Breast epithelium (tissue), 4 donors: ENCODE measurements around the gene PRELID1. TPM values are rescaled to one million over a fixed set of nuclear protein-coding genes. Genes with fewer than 3 reads are reported as not detected.
A peak's percentile ranks its signal among the peaks of the same experiment; 100 is the strongest.
"Not testable (repeated sequence)": the region's sequence is repeated elsewhere in the genome, so short reads cannot be mapped to it uniquely, and the experiment has no call there.

Experiments used
- DNase-seq, 2 donors: peaks; one replicate each; pipeline ENCODE4 v3.0.0-alpha.2; 2019; ENCODE audit warnings: low spot score in 2 of 2
- H3K27ac ChIP-seq, 2 donors: fragments of 200-600 bp; sonication (generic) in 1 of 2; one replicate each; pipeline ENCODE4 v1.5.1; 2016 to 2019; ENCODE audit warnings: mild to moderate bottlenecking in 1 of 2
- H3K27me3 ChIP-seq, 2 donors: fragments of 200-600 bp; sonication (generic) in 1 of 2; one replicate each; pipeline versions ENCODE4 v1.5.1 to v1.6.0; 2017 to 2019; ENCODE audit warnings: control low read depth in 1 of 2, mild to moderate bottlenecking in 1 of 2
- H3K36me3 ChIP-seq: fragments of 200-600 bp; one replicate; pipeline ENCODE4 v1.5.1; 2019
- H3K4me1 ChIP-seq, 2 donors: fragments of 200-600 bp; sonication (generic); one replicate each; pipeline ENCODE4 v1.5.1; 2016 to 2019; ENCODE audit warnings: control low read depth in 1 of 2
- H3K4me3 ChIP-seq, 3 donors: fragments of 200-600 bp; sonication (generic); 1 replicate in 2 of 3; 2 replicates in 1 of 3; pipeline ENCODE4 v1.5.1; 2016 to 2019; ENCODE audit warnings: mild to moderate bottlenecking in 3 of 3, moderate library complexity in 2 of 3
- H3K9me3 ChIP-seq, 2 donors: fragments of 200-600 bp; sonication (generic) in 1 of 2; one replicate each; pipeline ENCODE4 v1.5.1; 2016 to 2019; ENCODE audit warnings: control low read depth in 1 of 2
- POLR2A ChIP-seq: fragments of 450-650 bp; IDR thresholded peaks from one replicate; pipeline ENCODE4 v1.6.1; 2016; ENCODE audit warnings: antibody characterized with exemption, mild to moderate bottlenecking, moderate library complexity
- POLR2AphosphoS5 ChIP-seq, 3 donors: sonication (generic); formaldehyde crosslinking; IDR thresholded peaks; one replicate each; pipeline ENCODE4 v1.6.1; 2017; ENCODE audit warnings: antibody characterized with exemption in 3 of 3
- intact Hi-C: fragments of 100-400 bp; cut with DNase I; formaldehyde crosslinking; loops from one replicate; pipeline ENCODE4 v1.15.1; 2023; ENCODE audit warnings: low total_unique reads
- total RNA-seq, 3 donors: library from RNA; depleted of rRNA; stranded (reverse); fragments of >200 nt; gene quantifications; one replicate each; pipeline ENCODE4 v1.1.0, GENCODE V29; 2016
- TF ChIP-seq, protein P1 (sequence below), 3 donors: fragments of 450-650 bp; IDR thresholded peaks; one replicate each; pipeline ENCODE4 v1.5.1; 2016 to 2017; ENCODE audit warnings: antibody characterized with exemption in 3 of 3, mild to moderate bottlenecking in 3 of 3, moderate library complexity in 3 of 3

PRELID1 gene
- total RNA-seq, 3 donors from 2014 or later = 61.0 to 97.0 (median 68.8) TPM

DNA sequence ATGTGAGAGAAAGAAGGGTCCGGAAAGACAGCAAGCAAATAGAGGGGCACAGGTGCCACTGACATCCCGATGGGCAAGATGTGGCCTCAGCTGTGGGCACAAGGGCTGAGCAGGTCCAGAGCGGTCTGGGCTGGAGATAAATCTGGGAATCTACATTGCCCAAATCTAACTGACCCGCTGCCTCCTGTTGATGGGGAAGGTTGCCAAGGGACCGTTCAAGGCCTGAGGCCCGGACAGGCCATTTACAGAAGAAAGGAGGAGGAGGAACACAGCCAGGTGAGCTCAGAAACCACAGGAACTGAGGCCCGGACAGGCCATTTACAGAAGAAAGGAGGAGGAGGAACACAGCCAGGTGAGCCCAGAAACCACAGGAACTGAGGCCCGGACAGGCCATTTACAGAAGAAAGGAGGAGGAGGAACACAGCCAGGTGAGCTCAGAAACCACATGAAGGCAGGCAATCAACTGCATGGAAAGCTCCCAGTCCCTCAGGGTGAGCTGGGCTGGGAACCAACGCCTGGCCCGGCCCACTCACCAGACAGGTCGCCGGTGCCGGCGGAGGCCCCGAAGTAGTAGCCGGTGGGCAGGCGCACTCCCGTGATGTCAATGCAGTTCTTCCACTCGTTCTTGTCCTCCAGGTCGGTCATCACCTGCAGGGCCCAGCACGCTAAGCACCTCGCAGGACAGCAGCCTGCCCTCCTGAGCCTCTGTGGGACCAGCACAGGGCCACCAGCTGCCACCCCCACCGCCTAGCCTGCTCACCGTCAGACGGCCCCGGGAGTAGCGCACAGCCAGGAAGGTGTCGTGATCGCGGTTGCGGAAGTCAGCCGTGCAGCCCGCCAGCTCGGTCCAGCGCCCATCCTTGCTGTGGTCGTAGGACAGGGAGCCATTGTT, 33.2 kb downstream of the PRELID1 start:
- TF ChIP-seq POLR2A (no peak), POLR2AphosphoS5 (IDR thresholded peaks at IDR 0.05) (no peak)
- peaks cover 0 to 9% of the 10 kb centered on the region in 2 donors for H3K4me1 ChIP-seq
- H3K27me3 ChIP-seq = no peaks in the 10 kb centered on the region
- peaks cover 20% of the 10 kb centered on the region for H3K36me3 ChIP-seq
- DNase-seq = peak in 1 of 2 donors; percentile 45
- no peak overlapping the region for H3K4me3 ChIP-seq
- H3K27ac ChIP-seq = peak overlapping the region; percentile 57 to 75
- no peaks in the 10 kb centered on the region for H3K9me3 ChIP-seq
- intact Hi-C loops = no loop called here

DNA sequence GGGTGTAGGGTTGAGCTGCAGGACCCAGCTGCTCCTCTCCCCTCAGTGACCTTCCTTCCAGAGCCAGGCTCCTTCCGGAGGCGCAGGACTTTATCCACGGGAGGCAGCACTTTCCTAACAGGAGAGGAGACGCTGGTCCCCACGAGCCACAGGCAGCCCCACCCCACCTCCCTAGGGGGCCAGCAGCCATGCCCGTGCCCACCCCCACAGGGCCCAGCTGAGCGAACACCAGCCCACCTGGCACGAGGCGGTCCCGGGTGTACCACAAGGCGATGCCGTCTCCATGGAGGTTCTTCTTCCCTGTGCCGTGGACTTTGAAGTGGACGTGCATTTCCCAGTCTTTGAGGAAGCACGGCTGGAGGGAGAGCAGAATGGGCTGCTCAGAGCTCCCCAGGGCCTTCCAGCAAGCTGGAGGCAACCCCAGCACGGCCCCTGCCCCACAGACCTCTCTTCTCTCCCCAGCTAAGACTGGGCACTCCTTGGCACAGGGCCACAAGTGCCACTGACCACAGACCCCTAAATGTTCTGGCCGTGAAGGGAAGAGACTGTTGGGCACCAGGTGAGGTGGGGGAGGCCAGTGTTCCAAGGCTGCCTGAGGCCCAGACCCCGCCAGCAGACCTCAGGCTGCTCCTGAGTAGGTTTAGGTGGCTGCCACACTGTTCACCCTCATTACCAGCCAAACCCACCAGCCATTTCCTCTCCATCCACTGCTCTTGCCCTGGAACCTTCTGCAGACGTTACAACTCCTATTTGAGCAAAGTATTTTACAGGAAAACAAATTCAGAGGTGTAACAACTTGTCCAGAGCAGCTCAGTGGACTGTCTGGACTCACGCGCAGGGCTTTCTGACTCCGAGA, 34.9 kb downstream of the PRELID1 start:
- Histone ChIP-seq H3K4me1 (peaks cover 0 to 9% of the 10 kb centered on the region in 2 donors), H3K9me3 (no peaks in the 10 kb centered on the region), H3K27ac (peak overlapping the region in 1 of 2 donors; percentile 68), H3K4me3 (no peak overlapping the region), H3K27me3 (no peaks in the 10 kb centered on the region), H3K36me3 (peaks cover 20% of the 10 kb centered on the region)
- TF ChIP-seq, protein P1, sequence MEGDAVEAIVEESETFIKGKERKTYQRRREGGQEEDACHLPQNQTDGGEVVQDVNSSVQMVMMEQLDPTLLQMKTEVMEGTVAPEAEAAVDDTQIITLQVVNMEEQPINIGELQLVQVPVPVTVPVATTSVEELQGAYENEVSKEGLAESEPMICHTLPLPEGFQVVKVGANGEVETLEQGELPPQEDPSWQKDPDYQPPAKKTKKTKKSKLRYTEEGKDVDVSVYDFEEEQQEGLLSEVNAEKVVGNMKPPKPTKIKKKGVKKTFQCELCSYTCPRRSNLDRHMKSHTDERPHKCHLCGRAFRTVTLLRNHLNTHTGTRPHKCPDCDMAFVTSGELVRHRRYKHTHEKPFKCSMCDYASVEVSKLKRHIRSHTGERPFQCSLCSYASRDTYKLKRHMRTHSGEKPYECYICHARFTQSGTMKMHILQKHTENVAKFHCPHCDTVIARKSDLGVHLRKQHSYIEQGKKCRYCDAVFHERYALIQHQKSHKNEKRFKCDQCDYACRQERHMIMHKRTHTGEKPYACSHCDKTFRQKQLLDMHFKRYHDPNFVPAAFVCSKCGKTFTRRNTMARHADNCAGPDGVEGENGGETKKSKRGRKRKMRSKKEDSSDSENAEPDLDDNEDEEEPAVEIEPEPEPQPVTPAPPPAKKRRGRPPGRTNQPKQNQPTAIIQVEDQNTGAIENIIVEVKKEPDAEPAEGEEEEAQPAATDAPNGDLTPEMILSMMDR (IDR thresholded peaks at IDR 0.05) = no peak
- no peak for TF ChIP-seq POLR2AphosphoS5 (IDR thresholded peaks at IDR 0.05)
- TF ChIP-seq POLR2A = no peak
- DNase-seq = no peak
- intact Hi-C loops = loop anchor here (1.0 kb wide), 1 partner anchor 25 kb away; no protein-coding TSS in a partner anchor

DNA sequence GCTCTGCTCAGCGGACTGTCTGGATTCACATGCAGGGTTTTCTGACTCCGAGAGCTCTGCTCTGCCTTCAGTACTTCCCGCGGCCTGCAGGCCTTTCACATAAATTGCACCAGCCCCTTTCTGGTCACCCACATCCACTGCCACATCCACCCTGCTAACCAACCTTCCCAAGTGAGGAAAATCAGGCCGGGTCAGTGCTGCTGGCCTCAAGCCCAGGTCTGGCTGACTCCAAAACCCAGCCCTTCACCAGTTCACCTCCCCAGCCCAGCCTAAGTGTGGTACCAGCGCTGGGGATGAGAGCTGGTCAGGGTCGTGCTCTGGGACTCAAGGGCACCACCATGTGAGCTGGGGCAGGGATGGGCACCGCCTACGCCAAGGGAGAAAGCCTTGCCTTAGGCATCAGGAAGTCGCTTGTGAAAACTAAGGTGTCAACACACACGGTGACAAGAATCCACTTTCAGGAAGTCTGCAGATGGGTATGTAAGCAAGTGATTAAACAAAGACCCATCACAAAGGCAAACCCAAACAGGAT, 35.6 kb downstream of the PRELID1 start:
- Histone ChIP-seq H3K27ac (peak overlapping the region in 1 of 2 donors; percentile 68), H3K9me3 (no peaks in the 10 kb centered on the region), H3K4me1 (peaks cover 0 to 9% of the 10 kb centered on the region in 2 donors), H3K4me3 (no peak overlapping the region), H3K36me3 (peaks cover 14% of the 10 kb centered on the region), H3K27me3 (no peaks in the 10 kb centered on the region)
- TF ChIP-seq POLR2A (no peak), POLR2AphosphoS5 (IDR thresholded peaks at IDR 0.05) (no peak)
- TF ChIP-seq, protein P1 (IDR thresholded peaks at IDR 0.05) = no peak
- intact Hi-C loops = loop anchor here (1.0 kb wide), 1 partner anchor 24 kb away; no protein-coding TSS in a partner anchor
- DNase-seq = no peak

DNA sequence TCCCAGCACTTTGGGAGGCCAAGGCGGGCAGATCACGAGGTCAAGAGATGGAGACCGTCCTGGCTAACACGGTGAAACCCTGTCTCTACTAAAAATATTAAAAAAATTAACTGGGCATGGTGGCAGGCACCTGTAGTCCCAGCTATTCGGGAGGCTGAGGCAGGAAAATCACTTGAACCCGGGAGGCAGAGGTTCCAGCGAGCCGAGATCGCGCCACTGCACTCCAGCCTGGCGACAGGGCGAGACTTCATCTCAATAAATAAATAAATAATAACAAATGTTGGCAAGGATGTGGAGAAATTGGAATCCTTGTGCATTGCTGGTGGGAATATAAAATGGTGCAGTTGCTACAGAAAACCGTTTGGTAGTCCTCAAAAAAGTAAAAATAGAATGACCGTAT, 39.4 kb downstream of the PRELID1 start:
- H3K27ac ChIP-seq, H3K27me3 ChIP-seq, DNase-seq, H3K4me3 ChIP-seq, H3K9me3 ChIP-seq, intact Hi-C loops, H3K4me1 ChIP-seq, H3K36me3 ChIP-seq: not testable (repeated sequence)

DNA sequence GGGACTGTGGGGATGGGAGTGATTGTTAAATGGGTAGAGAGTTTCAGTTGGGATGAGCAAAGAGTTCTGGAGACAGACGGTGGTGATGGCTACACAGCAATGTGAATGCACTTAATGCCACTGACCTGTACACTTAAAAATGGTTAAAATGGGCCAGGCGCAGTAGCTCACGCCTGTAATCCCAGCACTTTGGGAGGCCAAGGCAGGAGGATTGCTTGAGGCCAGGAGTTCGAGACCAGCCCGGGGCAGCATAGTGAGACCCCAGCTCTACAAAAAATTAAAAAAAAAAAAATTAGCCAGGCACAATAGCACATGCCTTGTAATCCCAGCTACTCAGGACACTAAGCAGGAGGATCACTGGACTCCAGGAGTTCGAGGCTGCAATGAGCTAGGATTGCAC, 40.2 kb downstream of the PRELID1 start:
- intact Hi-C loops = no loop called here
- no peak for DNase-seq
- Histone ChIP-seq H3K4me3 (no peak overlapping the region), H3K27me3 (no peaks in the 10 kb centered on the region), H3K9me3 (no peaks in the 10 kb centered on the region), H3K4me1 (peaks cover 0 to under 1% of the 10 kb centered on the region in 2 donors), H3K27ac (no peak overlapping the region), H3K36me3 (no peaks in the 10 kb centered on the region)
- no peak for TF ChIP-seq POLR2AphosphoS5 (IDR thresholded peaks at IDR 0.05)
- TF ChIP-seq, protein P1 (IDR thresholded peaks at IDR 0.05) = no peak
- no peak for TF ChIP-seq POLR2A
